Body of pancreas (tissue), 4 donors: ENCODE data around the gene MYO5B. TPM values are rescaled to one million over a fixed set of nuclear protein-coding genes. Genes with fewer than 3 reads are reported as not detected.

Experiments used
- ATAC-seq: fragments of 150-250 bp; one replicate; pipeline ENCODE4 v1.9.1; 2016
- DNase-seq, 4 donors: peaks; one replicate each; pipeline ENCODE4 v3.0.0-alpha.2; 2019
- H3K27ac ChIP-seq, 4 donors: fragments of 200-600 bp; sonication (generic); 1 replicate in 3 of 4; 2 replicates in 1 of 4; pipeline versions ENCODE4 v1.5.1 to v1.6.1; 2016 to 2019; ENCODE audit warnings: mild to moderate bottlenecking in 1 of 4, mixed read lengths in 1 of 4, moderate library complexity in 1 of 4
- H3K27me3 ChIP-seq, 2 donors: fragments of 200-600 bp; sonication (generic); one replicate each; pipeline ENCODE4 v1.6.0; 2016; ENCODE audit warnings: mild to moderate bottlenecking in 1 of 2
- H3K36me3 ChIP-seq, 2 donors: fragments of 200-600 bp; sonication (generic); replicated peaks in 1 of 2; 2 replicates each; pipeline ENCODE4 v1.5.1; 2016; ENCODE audit warnings: low read depth in 2 of 2; ENCODE audit not compliant: insufficient read depth in 1 of 2
- H3K4me1 ChIP-seq: fragments of 200-600 bp; sonication (generic); one replicate; pipeline ENCODE4 v1.6.0; 2016
- H3K4me3 ChIP-seq, 2 donors: fragments of 200-600 bp; sonication (generic); 1 replicate in 1 of 2; 2 replicates in 1 of 2; pipeline ENCODE4 v1.5.1; 2016 to 2019
- H3K9me3 ChIP-seq, 3 donors: fragments of 200-600 bp; sonication (generic); 1 replicate in 2 of 3; 2 replicates in 1 of 3; pipeline ENCODE4 v1.5.1; 2016
- POLR2A ChIP-seq, 3 donors: fragments of 450-650 bp; IDR thresholded peaks; one replicate each; pipeline ENCODE4 v1.6.1; 2016; ENCODE audit warnings: antibody characterized with exemption in 3 of 3, mild to moderate bottlenecking in 2 of 3
- WGBS, 2 donors: methylation state at CpG; one replicate each; pipeline ENCODE4 v1.1.5; 2017; 5-methylcytosine and 5-hydroxymethylcytosine counted together
- intact Hi-C: fragments of 100-400 bp; cut with DNase I; formaldehyde crosslinking; loops from one replicate; pipeline ENCODE4 v1.15.1; 2023
- total RNA-seq, 2 donors: library from RNA; depleted of rRNA; stranded (reverse); fragments of >200 nt; gene quantifications; one replicate each; pipeline ENCODE4 v1.1.0, GENCODE V29; 2016
- TF ChIP-seq, protein P1 (sequence below), 7 experiments: fragments of 450-650 bp in 4 of 7; fragments of 200-600 bp in 3 of 7; sonication (generic) in 3 of 7; IDR thresholded peaks; one replicate each; pipeline ENCODE4 v1.5.1; 2016 to 2019; ENCODE audit warnings: antibody characterized with exemption in 7 of 7

Gene MYO5B
- total RNA-seq, 2 donors from 2014 or later: 17.1 to 18.2 TPM

DNA sequence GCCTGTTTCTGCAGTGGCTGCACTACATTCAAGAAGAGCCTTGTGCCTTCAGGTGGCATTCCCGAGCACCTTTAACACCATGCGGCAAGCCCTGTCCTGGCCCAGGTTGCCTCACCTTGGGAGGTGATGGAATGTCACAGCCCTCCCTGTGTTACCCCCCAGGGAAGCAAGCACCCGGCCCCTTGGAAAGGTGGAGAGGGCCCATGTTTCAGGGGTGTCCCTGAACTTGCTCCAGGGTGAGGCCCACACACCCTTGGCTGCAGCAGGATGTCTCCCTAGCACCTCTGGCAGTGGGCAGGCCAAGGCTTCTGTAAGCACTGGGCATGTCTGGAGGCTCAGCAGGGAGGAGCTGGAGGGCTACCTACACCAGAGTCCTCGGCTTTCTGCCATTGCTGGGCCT is 352.3 kb downstream of the MYO5B start:
- Histone ChIP-seq H3K4me3 (no peak overlapping the region), H3K9me3 (no peaks in the 10 kb centered on the region), H3K27ac (no peak overlapping the region), H3K4me1 (no peaks in the 10 kb centered on the region), H3K36me3 (peaks cover 0 to 5% of the 10 kb centered on the region in 2 donors), H3K27me3 (no peaks in the 10 kb centered on the region)
- intact Hi-C loops: no loop called here
- DNase-seq: no peak
- no peak for TF ChIP-seq POLR2A (IDR thresholded peaks at IDR 0.05)
- TF ChIP-seq, protein P1, sequence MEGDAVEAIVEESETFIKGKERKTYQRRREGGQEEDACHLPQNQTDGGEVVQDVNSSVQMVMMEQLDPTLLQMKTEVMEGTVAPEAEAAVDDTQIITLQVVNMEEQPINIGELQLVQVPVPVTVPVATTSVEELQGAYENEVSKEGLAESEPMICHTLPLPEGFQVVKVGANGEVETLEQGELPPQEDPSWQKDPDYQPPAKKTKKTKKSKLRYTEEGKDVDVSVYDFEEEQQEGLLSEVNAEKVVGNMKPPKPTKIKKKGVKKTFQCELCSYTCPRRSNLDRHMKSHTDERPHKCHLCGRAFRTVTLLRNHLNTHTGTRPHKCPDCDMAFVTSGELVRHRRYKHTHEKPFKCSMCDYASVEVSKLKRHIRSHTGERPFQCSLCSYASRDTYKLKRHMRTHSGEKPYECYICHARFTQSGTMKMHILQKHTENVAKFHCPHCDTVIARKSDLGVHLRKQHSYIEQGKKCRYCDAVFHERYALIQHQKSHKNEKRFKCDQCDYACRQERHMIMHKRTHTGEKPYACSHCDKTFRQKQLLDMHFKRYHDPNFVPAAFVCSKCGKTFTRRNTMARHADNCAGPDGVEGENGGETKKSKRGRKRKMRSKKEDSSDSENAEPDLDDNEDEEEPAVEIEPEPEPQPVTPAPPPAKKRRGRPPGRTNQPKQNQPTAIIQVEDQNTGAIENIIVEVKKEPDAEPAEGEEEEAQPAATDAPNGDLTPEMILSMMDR (IDR thresholded peaks at IDR 0.05): no peak
- no peak for ATAC-seq
- 94 to 97% methylated on average over 2 to 4 of the region's 4 CpGs for WGBS, 2 donors

DNA sequence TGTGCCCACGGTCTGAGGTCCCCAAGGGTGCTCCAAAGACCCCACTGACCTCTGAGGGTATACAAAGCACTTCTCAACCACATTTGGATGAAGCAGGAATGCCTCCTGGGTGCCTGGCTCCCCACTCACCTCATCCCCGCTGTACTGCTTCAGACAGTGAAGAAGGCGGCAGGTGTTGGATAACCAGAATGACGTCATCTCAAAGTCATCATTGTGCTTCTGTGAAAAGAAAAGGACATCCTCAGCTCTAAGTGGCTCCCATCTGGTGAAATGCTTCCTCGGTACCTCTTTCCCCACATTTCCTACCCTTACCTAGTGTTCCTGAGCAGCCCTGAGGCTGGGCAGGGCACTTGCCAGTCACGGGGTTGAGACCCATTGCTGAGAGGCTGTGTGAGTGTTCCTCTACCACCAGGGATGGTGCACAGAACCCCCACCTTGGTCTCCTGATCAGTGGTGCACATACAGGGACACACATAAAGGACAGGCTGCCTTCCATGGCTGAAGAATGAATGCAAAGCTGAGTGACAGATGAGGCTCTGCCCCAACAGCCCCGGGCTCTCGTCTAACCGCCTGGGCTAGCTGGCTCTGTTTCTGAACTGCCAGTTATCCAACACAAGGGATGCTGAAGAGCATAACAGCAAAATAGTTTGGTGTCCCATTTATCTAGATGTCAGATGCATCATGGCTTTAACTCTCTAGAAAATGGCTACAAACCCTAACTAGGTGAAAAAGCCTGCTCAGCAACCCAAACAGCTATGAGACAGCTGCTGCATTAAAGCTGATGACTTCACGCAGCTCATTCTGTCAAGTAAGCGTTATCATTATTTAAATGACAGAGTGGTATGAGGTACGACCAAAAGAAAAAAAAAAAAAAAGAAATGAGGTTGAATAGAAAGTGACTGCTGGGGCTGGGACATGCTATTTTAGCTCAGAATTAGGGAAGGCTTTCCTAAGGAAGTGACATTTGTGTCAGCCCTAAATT is 353.4 kb downstream of the MYO5B start:
- TF ChIP-seq POLR2A (IDR thresholded peaks at IDR 0.05): no peak
- TF ChIP-seq, protein P1 (IDR thresholded peaks at IDR 0.05): no peak
- H3K4me1 ChIP-seq: no peaks in the 10 kb centered on the region
- ATAC-seq (no peak), DNase-seq (no peak)
- no peaks in the 10 kb centered on the region for H3K27me3 ChIP-seq
- intact Hi-C loops: no loop called here
- peaks cover 0 to 3% of the 10 kb centered on the region in 2 donors for H3K36me3 ChIP-seq
- H3K9me3 ChIP-seq: no peaks in the 10 kb centered on the region
- H3K27ac ChIP-seq: no peak overlapping the region
- H3K4me3 ChIP-seq: no peak overlapping the region
- WGBS, 2 donors: 91 to 92% methylated on average over 12 of the region's 12 CpGs

DNA sequence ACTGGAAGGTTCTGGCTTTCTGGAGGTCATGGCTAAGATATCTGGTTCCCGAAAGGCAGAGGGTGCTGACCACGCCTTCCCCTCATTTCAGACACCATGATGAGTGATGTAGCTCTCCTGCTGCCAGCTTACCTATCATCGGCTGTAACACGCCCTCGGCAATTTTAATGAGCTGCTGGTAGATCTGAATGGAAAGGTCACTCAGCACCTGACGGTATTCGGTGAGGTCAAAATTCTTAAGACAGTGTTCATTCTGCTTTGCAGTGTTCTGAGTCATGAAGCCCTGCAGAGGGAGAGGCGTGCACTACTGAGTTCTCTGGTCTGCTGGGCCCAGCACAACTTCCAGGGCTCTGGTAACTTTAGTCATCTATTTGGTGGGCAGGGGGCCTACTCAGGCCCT is 355.9 kb downstream of the MYO5B start:
- no peak for TF ChIP-seq POLR2A (IDR thresholded peaks at IDR 0.05)
- TF ChIP-seq, protein P1 (IDR thresholded peaks at IDR 0.05): no peak
- DNase-seq (no peak), ATAC-seq (no peak)
- no peak overlapping the region for H3K27ac ChIP-seq
- no peaks in the 10 kb centered on the region for H3K9me3 ChIP-seq
- peaks cover 0 to 3% of the 10 kb centered on the region in 2 donors for H3K36me3 ChIP-seq
- 92 to 96% methylated on average over 8 of the region's 8 CpGs for WGBS, 2 donors
- no peaks in the 10 kb centered on the region for H3K27me3 ChIP-seq
- peaks cover 17% of the 10 kb centered on the region for H3K4me1 ChIP-seq
- no peak overlapping the region for H3K4me3 ChIP-seq
- intact Hi-C loops: no loop called here

DNA sequence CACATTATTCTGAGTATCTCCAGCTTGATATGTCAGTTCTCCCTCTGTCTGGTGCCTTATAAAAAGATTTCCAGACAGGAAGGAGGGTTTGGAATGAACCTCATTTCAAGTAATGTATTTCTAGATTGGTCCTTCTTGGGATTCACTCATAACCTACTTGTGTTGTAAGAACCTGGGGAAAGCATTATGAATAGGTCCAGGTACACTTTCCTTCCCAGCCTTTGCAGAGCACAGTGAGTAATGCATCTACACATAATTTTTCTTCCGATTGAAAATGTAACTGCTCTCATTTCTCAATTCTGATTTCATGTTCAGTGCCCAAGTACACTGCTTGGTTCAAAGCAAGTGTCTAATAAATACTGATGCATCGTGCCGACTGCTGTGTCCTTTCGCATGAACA is 356.6 kb downstream of the MYO5B start:
- H3K36me3 ChIP-seq: peaks cover 0 to 3% of the 10 kb centered on the region in 2 donors
- intact Hi-C loops: no loop called here
- 94 to 95% methylated on average over 4 of the region's 4 CpGs for WGBS, 2 donors
- H3K4me1 ChIP-seq: peaks cover 17% of the 10 kb centered on the region
- DNase-seq: no peak
- H3K27ac ChIP-seq: no peak overlapping the region
- no peaks in the 10 kb centered on the region for H3K27me3 ChIP-seq
- no peaks in the 10 kb centered on the region for H3K9me3 ChIP-seq
- no peak overlapping the region for H3K4me3 ChIP-seq
- ATAC-seq: no peak
- TF ChIP-seq, protein P1 (IDR thresholded peaks at IDR 0.05): no peak
- no peak for TF ChIP-seq POLR2A (IDR thresholded peaks at IDR 0.05)
